Testis (tissue), 2 donors: ENCODE measurements around the gene ZNF296.

ENCODE experiments used
- POLR2A ChIP-seq: fragments of 450-650 bp; IDR thresholded peaks from one replicate; pipeline ENCODE4 v1.6.1; 2017; ENCODE audit warnings: antibody characterized with exemption, mild to moderate bottlenecking, moderate library complexity
- TF ChIP-seq, protein P1 (sequence below), 3 experiments: fragments of 450-650 bp in 2 of 3; fragments of 200-600 bp in 1 of 3; sonication (generic) in 1 of 3; IDR thresholded peaks; one replicate each; pipeline ENCODE4 v1.5.1; 2016 to 2019; ENCODE audit warnings: antibody characterized with exemption in 3 of 3, mild to moderate bottlenecking in 2 of 3, moderate library complexity in 1 of 3

DNA sequence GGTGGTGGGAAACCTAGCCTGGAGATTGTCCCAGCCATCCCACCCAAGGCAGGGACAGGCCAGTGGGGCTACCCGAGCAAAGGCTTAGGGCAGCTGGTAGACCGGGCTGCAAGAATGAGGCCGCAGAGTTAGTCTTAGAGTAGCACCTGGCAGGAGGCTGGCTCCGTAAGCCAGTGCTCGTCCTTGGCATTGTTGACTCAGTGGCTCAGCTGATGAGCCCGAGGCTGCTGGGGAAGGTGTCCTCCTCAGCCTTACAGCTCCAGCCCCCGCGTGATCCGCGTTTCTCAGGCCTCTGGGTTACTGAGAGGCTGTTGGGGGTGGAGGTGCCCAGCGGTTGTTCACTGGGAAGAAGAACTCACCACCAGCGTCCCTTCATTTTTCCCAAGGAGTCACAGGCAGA is 41.4 kb upstream of the ZNF296 start:
- no peak for TF ChIP-seq POLR2A
- TF ChIP-seq, protein P1, sequence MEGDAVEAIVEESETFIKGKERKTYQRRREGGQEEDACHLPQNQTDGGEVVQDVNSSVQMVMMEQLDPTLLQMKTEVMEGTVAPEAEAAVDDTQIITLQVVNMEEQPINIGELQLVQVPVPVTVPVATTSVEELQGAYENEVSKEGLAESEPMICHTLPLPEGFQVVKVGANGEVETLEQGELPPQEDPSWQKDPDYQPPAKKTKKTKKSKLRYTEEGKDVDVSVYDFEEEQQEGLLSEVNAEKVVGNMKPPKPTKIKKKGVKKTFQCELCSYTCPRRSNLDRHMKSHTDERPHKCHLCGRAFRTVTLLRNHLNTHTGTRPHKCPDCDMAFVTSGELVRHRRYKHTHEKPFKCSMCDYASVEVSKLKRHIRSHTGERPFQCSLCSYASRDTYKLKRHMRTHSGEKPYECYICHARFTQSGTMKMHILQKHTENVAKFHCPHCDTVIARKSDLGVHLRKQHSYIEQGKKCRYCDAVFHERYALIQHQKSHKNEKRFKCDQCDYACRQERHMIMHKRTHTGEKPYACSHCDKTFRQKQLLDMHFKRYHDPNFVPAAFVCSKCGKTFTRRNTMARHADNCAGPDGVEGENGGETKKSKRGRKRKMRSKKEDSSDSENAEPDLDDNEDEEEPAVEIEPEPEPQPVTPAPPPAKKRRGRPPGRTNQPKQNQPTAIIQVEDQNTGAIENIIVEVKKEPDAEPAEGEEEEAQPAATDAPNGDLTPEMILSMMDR (IDR thresholded peaks at IDR 0.05): no peak
